Tibial nerve (tissue), 4 donors: ENCODE results near the gene SHFL.

ENCODE experiments used
- CTCF ChIP-seq, 5 experiments: fragments of 200-600 bp in 3 of 5; fragments of 450-650 bp in 2 of 5; sonication (generic) in 3 of 5; IDR thresholded peaks; one replicate each; pipeline ENCODE4 v1.5.1; 2016 to 2019; ENCODE audit warnings: antibody characterized with exemption in 5 of 5, mild to moderate bottlenecking in 3 of 5, moderate library complexity in 2 of 5
- EP300 ChIP-seq, 2 donors: sonication (generic); formaldehyde crosslinking; IDR thresholded peaks; one replicate each; pipeline ENCODE4 v1.6.1; 2017; ENCODE audit warnings: antibody characterized with exemption in 2 of 2, mild to moderate bottlenecking in 1 of 2
- POLR2A ChIP-seq, 2 donors: fragments of 450-650 bp; IDR thresholded peaks; one replicate each; pipeline ENCODE4 v1.6.1; 2017; ENCODE audit warnings: antibody characterized with exemption in 2 of 2, mild to moderate bottlenecking in 2 of 2, moderate library complexity in 2 of 2

- no peak for TF ChIP-seq POLR2A (IDR thresholded peaks at IDR 0.05)
- no peak for TF ChIP-seq CTCF (IDR thresholded peaks at IDR 0.05)
- no peak for TF ChIP-seq EP300 (IDR thresholded peaks at IDR 0.05)
These were observed 30.9 kb downstream of the SHFL start for GRCh38 chr19:10116866-10117616.
